ENCODE measurements around the gene MOB2.

Gene MOB2, protein sequence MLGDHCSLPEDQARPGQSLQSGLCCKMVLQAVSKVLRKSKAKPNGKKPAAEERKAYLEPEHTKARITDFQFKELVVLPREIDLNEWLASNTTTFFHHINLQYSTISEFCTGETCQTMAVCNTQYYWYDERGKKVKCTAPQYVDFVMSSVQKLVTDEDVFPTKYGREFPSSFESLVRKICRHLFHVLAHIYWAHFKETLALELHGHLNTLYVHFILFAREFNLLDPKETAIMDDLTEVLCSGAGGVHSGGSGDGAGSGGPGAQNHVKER
- 40.5 to 49.0 reads per million in 2 donors for total RNA-seq

DNA sequence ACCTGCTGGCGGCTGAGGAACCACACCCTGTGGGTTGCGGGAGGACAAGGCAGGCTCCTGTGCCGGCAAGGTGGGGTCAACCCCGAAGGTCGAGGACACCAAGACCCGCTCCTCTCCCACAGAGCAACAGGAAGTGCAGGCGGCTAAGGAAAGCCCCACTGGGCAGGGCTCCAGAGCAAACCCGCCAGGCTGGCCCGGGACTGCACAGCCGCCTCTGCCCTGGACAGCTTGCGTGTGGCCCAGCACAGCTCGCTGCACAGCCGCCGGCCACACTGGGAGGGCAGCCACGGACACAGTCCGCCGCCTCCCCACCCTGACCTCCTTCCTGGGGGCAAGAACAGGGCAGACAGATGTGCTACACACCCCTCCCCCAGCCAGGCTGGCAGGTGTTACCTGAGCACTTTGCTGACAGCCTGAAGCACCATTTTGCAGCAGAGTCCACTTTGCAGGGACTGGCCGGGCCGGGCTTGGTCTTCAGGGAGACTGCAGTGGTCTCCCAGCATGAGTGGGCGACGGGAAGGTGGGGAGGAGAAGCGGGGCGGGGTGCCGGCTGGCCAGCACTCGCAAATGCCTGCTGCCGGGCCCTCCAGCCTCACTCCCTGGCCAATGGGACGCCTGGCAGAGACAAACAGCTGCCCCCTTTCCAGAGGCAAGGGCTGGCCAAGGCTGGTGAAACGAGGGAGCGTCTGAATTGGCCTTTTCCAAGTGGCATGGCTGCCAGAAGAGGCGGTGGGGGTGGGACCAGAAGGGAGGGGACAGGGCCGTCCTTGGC lies at the start of gene MOB2:
Gene MOB2 (minus strand): TSS at position 726 of the 772 bp plus-strand sequence. CDS start 223 bp downstream, at position 503.
- no peak for DNase-seq

DNA sequence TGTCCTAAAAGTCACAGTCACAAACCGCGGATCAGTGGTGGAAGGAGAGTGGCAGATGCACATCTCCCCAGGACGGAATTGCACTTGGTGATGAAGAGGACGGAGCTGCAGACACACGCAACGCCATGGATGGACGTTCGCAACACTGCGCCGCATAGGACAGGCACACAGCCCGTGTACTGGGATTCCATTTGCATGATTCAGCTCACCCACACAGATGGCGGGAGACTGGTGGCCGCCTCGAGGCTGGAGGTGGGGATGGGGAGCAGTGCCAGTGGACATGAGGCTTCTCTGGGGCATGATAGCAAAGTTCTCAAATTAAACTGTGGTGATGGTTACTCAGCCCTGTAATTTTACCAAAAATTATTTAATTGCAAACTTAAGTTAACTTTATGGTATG lies 48.1 kb upstream of the MOB2 start:
- DNase-seq = no peak

DNA sequence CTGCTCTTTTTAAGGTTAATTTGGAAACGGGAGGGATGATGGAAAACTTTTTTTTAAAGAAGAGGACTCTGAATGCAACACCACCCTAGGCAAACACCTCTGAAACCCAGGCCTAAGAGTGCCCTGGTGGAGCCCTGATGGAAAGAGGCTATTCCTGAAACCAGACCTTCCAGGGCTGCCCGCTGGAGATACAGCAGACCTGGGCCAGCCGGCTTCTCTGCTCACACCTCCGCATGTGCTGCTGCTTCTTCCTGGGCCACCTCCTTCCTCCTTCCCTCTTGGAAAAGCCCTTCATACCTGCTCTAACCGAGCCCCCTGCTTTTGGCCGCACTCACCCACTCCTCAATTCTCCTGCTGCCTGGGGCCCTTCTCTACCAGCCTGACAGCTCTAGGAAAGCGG lies 47.6 kb upstream of the MOB2 start:
- no peak for DNase-seq

GRCh38 chr11:1533342-1533725 lies 46.8 kb upstream of the MOB2 start:
- no peak for DNase-seq

DNA sequence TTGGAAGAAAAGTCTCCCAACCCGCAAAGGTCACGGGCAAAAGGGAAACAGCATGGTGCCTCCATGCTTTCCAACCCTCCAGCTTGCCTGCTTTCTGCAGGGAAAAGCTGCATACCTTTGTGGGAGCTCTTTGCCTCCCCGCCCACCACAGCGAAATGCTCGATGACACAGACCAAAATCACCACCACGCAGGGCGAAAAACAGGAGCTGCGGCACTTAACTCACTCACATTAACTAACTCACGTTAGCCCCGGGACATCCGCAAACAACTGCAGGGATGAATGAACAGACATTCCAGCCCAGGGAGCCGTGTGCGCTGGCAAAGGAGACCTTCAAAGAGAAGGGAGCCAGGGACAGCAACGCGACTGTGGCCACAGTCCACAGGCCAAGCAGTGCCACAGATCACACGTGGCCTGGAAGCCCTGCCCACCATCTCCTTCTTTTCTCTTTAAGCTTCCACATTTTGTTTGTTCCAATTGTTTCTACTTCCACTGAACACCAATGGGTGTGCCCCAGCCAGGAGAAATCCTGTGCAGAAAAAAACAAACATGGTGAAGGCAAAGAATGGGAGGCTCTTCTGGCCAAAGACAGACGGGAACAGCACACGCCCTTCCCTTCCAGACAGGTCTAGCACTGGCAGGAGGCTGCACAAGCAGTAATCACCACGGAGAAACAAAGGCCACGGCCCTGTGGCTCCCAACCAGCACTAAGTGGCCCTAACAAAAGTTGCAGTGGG lies 46.2 kb upstream of the MOB2 start:
- no peak for DNase-seq

DNA sequence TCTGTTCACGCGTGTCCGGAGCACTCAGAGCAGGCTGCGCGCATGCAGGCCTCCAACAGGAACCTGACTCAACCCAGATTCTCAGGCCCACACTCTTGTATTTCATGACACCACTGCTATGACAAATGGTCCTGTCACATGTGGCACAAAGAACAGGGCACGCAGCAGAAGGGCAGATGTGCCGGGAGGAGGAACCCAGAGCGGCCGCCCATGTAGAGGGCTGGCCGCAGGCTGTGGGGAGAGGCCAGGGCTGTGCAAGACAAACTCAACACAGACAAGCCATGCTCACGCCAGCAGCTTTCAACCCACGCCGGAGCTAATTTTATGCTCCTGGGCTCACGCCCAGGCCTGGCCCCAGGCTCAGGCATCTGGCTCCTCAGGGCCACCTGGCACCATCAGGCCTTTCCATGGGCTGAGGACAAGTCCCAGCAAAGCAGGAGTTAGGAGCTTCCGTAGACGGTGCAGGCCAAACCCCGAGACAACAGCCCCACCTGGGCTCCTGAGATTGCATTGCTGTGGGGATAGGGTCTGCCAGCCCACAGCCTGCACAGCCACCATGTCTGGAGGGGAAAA lies 45.5 kb upstream of the MOB2 start:
- no peak for DNase-seq

DNA sequence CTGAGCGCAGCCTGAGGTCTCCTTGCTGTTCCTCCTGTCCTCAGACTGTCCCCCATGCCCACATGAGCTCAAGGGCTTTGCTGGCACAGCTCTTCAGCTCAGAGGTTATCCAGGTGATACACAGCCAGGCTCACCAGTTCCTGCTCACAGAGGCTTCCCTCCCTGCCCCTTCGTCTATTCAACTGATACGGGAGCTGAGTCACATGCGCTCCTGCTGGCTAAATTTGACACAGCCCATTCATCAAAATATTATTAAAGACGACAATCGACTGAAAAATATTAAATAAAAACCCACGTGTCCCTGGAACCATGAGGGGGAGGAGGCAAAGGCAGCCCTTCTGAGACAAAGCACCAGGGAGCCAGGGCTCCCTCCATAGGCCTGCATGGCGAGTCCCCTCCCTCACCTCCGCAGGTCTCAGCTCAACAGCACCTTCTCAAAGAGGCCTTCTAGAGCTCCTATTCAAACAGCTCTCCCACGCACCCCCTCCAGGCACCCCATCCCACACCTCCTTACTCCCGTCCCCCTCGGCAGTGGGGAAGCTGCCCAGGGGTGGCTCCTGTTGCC lies 45.0 kb upstream of the MOB2 start:
- DNase-seq = no peak

GRCh38 chr11:1530686-1531448 lies 44.3 kb upstream of the MOB2 start:
- no peak for DNase-seq

- DNase-seq = no peak
Observed at GRCh38 chr11:1529774-1530173, 43.2 kb upstream of the MOB2 start.

DNA sequence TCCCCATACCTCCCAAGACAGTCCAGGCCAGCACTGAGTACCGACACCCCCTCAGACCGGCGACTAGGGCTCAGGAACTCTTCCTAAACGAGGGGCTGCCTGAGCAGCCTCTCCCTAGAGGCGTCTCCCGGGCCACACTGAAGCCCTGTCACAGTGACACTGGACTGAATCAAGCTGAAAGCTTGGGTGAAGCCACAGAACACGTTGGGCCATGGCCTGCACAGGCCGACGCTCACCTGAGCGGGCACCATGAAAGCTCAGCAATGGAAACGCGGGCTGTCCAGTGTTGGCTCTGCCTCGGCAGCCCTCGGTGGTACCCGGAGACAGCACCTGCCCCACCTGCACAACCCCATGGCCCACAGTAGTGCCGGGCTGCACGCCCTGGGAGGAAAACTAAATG lies 42.7 kb upstream of the MOB2 start:
- DNase-seq = no peak

DNA sequence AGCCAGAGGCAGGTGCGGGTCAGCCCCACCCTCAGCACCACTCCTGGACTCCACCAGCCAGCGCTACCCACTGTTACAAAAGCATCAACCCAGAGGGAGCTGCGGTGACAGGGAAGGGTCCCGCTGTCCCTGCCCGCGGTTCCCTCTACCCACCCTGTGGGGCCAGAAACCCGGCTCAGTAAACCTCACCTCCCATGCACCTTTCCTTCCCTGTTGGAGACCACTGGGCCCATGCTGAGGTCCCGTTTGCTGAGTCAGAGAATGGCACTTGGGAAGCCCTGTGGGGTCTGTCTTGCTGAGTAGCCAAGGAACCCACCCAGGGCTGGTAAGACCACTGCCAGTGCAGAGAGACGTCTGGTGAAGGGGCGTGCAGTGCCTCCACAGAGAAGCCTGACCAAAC lies 42.1 kb upstream of the MOB2 start:
- DNase-seq = no peak

- no peak for DNase-seq
Observed at GRCh38 chr11:1526785-1527184, 40.2 kb upstream of the MOB2 start.

- no peak for DNase-seq
Observed at GRCh38 chr11:1523779-1524178, 37.2 kb upstream of the MOB2 start.

DNA sequence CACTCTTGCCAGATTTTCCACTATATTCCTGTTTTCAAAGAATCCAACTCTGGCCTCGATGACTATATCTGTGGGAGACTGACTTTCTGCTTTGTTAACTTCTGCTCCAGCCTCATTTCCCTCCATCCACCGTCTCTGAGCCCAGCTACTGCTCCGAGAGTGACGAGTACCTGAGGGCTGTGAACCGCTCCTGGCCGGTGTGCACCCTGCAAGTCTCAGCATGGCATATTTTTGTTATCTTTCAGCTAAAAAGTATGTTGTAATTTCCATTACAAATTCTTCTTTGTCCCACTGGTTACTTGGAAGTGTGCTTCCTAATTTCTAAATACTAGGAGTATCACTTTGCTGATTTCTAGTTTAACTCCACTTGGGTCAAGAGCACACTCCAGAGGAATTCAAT lies 36.5 kb upstream of the MOB2 start:
- no peak for DNase-seq

- no peak for DNase-seq
Observed at GRCh38 chr11:1522081-1522424, 35.5 kb upstream of the MOB2 start.

GRCh38 chr11:1521382-1522080 lies 35.0 kb upstream of the MOB2 start:
- no peak for DNase-seq

GRCh38 chr11:1520663-1521267 lies 34.2 kb upstream of the MOB2 start:
- DNase-seq = no peak

- DNase-seq = no peak
Observed at GRCh38 chr11:1520209-1520662, 33.7 kb upstream of the MOB2 start.

DNA sequence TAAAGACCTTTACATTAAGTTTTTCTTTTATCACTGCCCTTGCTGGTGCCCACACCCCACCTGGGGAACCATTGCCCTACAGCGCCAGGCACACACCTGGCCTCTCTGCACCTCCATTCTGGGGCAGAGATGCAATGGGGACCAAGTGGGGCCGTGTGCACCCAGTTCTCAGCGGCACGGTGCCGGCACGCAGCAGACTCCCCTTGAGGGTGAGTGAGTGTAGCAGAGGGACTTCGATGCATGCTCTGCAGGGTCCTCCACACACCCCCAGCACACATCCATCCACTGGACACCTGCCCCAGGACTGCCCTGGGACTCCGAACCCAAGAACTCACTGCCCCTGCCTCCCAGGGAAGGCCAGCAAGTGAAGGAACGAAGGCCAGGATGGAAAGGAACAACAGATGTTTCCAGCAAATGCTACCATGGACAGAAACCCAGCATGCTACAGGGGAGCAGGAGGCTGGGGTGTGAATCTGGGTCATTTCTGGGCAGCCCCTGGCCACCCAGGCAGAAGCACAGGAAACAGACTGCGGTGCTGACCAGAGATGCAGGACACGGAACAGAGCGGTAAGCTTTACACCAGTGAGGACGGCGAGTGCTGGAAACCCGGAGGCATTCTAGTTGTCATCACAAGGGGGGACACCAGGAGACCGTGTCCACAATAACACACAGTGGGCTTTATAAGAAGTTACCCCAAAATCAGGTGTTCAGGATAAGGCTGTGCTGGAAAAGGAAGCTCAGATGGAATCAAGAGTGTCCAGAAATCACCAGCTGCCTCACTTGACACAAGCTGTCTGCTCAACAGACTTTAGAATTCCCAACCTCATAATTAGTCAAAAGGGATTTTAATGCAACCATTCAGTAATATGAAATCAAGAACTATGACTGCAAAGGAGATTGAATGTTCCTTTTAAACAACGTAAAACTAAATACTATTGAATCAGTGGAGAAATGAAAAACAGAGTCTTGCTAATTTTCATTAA lies 32.7 kb upstream of the MOB2 start:
- no peak for DNase-seq

- no peak for DNase-seq
Observed at GRCh38 chr11:1518301-1518700, 31.7 kb upstream of the MOB2 start.

Data from T-helper 9 cell (primary cell).